ENCODE results near the gene PTRH1.
"Not testable (repeated sequence)": the region's sequence is repeated elsewhere in the genome, so short reads cannot be mapped to it uniquely, and the experiment has no call there.

The PTRH1 gene

GRCh38 chr9:127715470-127716337 lies at the start of gene PTRH1, which contains the start of gene TTC16:
Gene PTRH1, minus strand, starts transcription at chr9:127715663. Its CDS starts 24 bp downstream, at chr9:127715639.
Gene TTC16, plus strand, starts transcription at chr9:127716079. Its CDS starts 67 bp downstream, at chr9:127716146.
- in situ Hi-C loops (cut with MboI; ENCODE audit: low sequenced_read_pairs) = no loop called here

- in situ Hi-C loops (cut with MboI; ENCODE audit: low sequenced_read_pairs) = no loop called here
Measured at GRCh38 chr9:127763918-127764384, 48.5 kb upstream of the PTRH1 start.

GRCh38 chr9:127762111-127762676 lies 46.7 kb upstream of the PTRH1 start:
- in situ Hi-C loops (cut with MboI; ENCODE audit: low sequenced_read_pairs) = no loop called here

GRCh38 chr9:127761491-127761956 lies 46.1 kb upstream of the PTRH1 start:
- in situ Hi-C loops (cut with MboI; ENCODE audit: low sequenced_read_pairs) = no loop called here

GRCh38 chr9:127761061-127761460 lies 45.6 kb upstream of the PTRH1 start:
- in situ Hi-C loops (cut with MboI; ENCODE audit: low sequenced_read_pairs) = no loop called here

GRCh38 chr9:127758843-127759242 lies 43.4 kb upstream of the PTRH1 start:
- in situ Hi-C loops (cut with MboI; ENCODE audit: low sequenced_read_pairs) = no loop called here

- in situ Hi-C loops (cut with MboI; ENCODE audit: low sequenced_read_pairs) = not testable (repeated sequence)
Measured at GRCh38 chr9:127756776-127757175, 41.3 kb upstream of the PTRH1 start.

GRCh38 chr9:127756233-127756632 lies 40.8 kb upstream of the PTRH1 start:
- in situ Hi-C loops (cut with MboI; ENCODE audit: low sequenced_read_pairs) = no loop called here

- in situ Hi-C loops (cut with MboI; ENCODE audit: low sequenced_read_pairs) = no loop called here
Measured at GRCh38 chr9:127755061-127756060, 39.9 kb upstream of the PTRH1 start.

GRCh38 chr9:127754099-127755060 lies 38.9 kb upstream of the PTRH1 start:
- in situ Hi-C loops (cut with MboI; ENCODE audit: low sequenced_read_pairs) = no loop called here

GRCh38 chr9:127753622-127754021 lies 38.2 kb upstream of the PTRH1 start:
- in situ Hi-C loops (cut with MboI; ENCODE audit: low sequenced_read_pairs) = no loop called here

- in situ Hi-C loops (cut with MboI; ENCODE audit: low sequenced_read_pairs) = no loop called here
Measured at GRCh38 chr9:127753148-127753547, 37.7 kb upstream of the PTRH1 start.

GRCh38 chr9:127751269-127752054 lies 36.0 kb upstream of the PTRH1 start:
- in situ Hi-C loops (cut with MboI; ENCODE audit: low sequenced_read_pairs) = no loop called here

- in situ Hi-C loops (cut with MboI; ENCODE audit: low sequenced_read_pairs) = no loop called here
Measured at GRCh38 chr9:127749090-127749787, 33.8 kb upstream of the PTRH1 start.

GRCh38 chr9:127746959-127747569 lies 31.6 kb upstream of the PTRH1 start:
- in situ Hi-C loops (cut with MboI; ENCODE audit: low sequenced_read_pairs) = no loop called here

GRCh38 chr9:127744398-127745110 lies 29.1 kb upstream of the PTRH1 start:
- in situ Hi-C loops (cut with MboI; ENCODE audit: low sequenced_read_pairs) = no loop called here

- in situ Hi-C loops (cut with MboI; ENCODE audit: low sequenced_read_pairs) = no loop called here
Measured at GRCh38 chr9:127742435-127743088, 27.1 kb upstream of the PTRH1 start.

Measured in HL-60/S4 treated with retinoic acid at 250 ng/mL for 4 days and 3 days (cell line).